H9 (cell line): ENCODE measurements around the gene CORO7. TPM values are rescaled to one million over a fixed set of nuclear protein-coding genes. Genes with fewer than 3 reads are reported as not detected.
A peak's percentile ranks its signal among the peaks of the same experiment; 100 is the strongest.

ENCODE experiments used
- DNase-seq: peaks from one replicate; pipeline ENCODE4 v3.0.0-alpha.2; 2017
- H2AFZ ChIP-seq: one replicate; pipeline ENCODE4 v1.6.1; 2013; ENCODE audit warnings: mild to moderate bottlenecking, low read length, control low read depth, moderate library complexity
- H2AK5ac ChIP-seq: 2 replicates; pipeline ENCODE4 v1.6.1; 2013; ENCODE audit warnings: low read length, control low read depth, mixed read lengths; ENCODE audit not compliant: insufficient read length
- H2BK120ac ChIP-seq: one replicate; pipeline ENCODE4 v1.6.1; 2013; ENCODE audit warnings: low read depth, mild to moderate bottlenecking, low read length, control low read depth, inconsistent platforms; ENCODE audit not compliant: poor library complexity, severe bottlenecking
- H2BK12ac ChIP-seq: 2 replicates; pipeline ENCODE4 v1.6.1; 2013; ENCODE audit warnings: low read length, control low read depth, mixed read lengths, low read depth; ENCODE audit not compliant: insufficient read length
- H2BK15ac ChIP-seq: 2 replicates; pipeline ENCODE4 v1.6.1; 2013; ENCODE audit warnings: low read depth, low read length, control low read depth
- H2BK20ac ChIP-seq: one replicate; pipeline ENCODE4 v1.6.1; 2013; ENCODE audit warnings: low read depth, mild to moderate bottlenecking, low read length, control low read depth, inconsistent platforms; ENCODE audit not compliant: poor library complexity, severe bottlenecking
- H2BK5ac ChIP-seq: 2 replicates; pipeline ENCODE4 v1.6.1; 2013; ENCODE audit warnings: low read length, control low read depth, mixed read lengths; ENCODE audit not compliant: insufficient read length
- H3K14ac ChIP-seq: 2 replicates; pipeline ENCODE4 v1.6.1; 2013; ENCODE audit warnings: low read length, control low read depth; ENCODE audit not compliant: insufficient read depth
- H3K18ac ChIP-seq: 2 replicates; pipeline ENCODE4 v1.6.1; 2013; ENCODE audit warnings: low read depth, mild to moderate bottlenecking, mixed read lengths, low read length, control low read depth; ENCODE audit not compliant: insufficient read length
- H3K23ac ChIP-seq: 2 replicates; pipeline ENCODE4 v1.6.1; 2013; ENCODE audit warnings: low read length, control low read depth, mixed read lengths, low read depth; ENCODE audit not compliant: insufficient read length
- H3K23me2 ChIP-seq: 2 replicates; pipeline ENCODE4 v1.6.1; 2013; ENCODE audit warnings: low read depth, mild to moderate bottlenecking, mixed read lengths, low read length, control low read depth; ENCODE audit not compliant: insufficient read length, poor library complexity, severe bottlenecking
- H3K27ac ChIP-seq: 2 replicates; pipeline ENCODE4 v1.5.1; 2013; ENCODE audit warnings: low read length, control low read depth, mixed read lengths, low read depth; ENCODE audit not compliant: insufficient read length
- H3K27me3 ChIP-seq: 2 replicates; pipeline ENCODE4 v1.6.1; 2013; ENCODE audit warnings: low read length, control low read depth, inconsistent platforms; ENCODE audit not compliant: insufficient read depth
- H3K4ac ChIP-seq: 2 replicates; pipeline ENCODE4 v1.6.1; 2013; ENCODE audit warnings: low read depth, mild to moderate bottlenecking, control low read depth, inconsistent platforms, low read length, moderate library complexity
- H3K4me1 ChIP-seq: 2 replicates; pipeline ENCODE4 v1.6.1; 2013; ENCODE audit warnings: low read length, control low read depth, inconsistent platforms; ENCODE audit not compliant: insufficient read depth
- H3K4me2 ChIP-seq: 2 replicates; pipeline ENCODE4 v1.6.1; 2013; ENCODE audit warnings: low read length, control low read depth, mixed read lengths; ENCODE audit not compliant: insufficient read length, insufficient read depth
- H3K56ac ChIP-seq: 2 replicates; pipeline ENCODE4 v1.6.1; 2013; ENCODE audit warnings: low read depth, mild to moderate bottlenecking, mixed read lengths, low read length, control low read depth; ENCODE audit not compliant: insufficient read length
- H3K79me1 ChIP-seq: 2 replicates; pipeline ENCODE4 v1.6.1; 2013; ENCODE audit warnings: low read depth, mild to moderate bottlenecking, moderate library complexity, low read length, control low read depth, inconsistent platforms; ENCODE audit not compliant: insufficient read depth, poor library complexity, severe bottlenecking
- H3K79me2 ChIP-seq: 2 replicates; pipeline ENCODE4 v1.6.1; 2013; ENCODE audit warnings: low read length, control low read depth, inconsistent platforms; ENCODE audit not compliant: insufficient read depth
- H3K9ac ChIP-seq: 2 replicates; pipeline ENCODE4 v1.6.1; 2013; ENCODE audit warnings: low read length, control low read depth, mixed read lengths; ENCODE audit not compliant: insufficient read length; ENCODE audit errors: extremely low read depth
- H3K9me3 ChIP-seq: one replicate; pipeline ENCODE4 v1.6.1; 2013; ENCODE audit warnings: low read depth, low read length, inconsistent platforms; ENCODE audit not compliant: control insufficient read depth
- H3T11ph ChIP-seq: one replicate; pipeline ENCODE4 v1.6.1; 2013; ENCODE audit warnings: mild to moderate bottlenecking, low read length, control low read depth, inconsistent platforms
- H4K20me1 ChIP-seq: one replicate; pipeline ENCODE4 v1.6.1; 2013; ENCODE audit not compliant: control insufficient read depth, insufficient read length, insufficient read depth
- H4K5ac ChIP-seq: 2 replicates; pipeline ENCODE4 v1.6.1; 2013; ENCODE audit warnings: low read depth, mild to moderate bottlenecking, mixed read lengths, low read length, control low read depth; ENCODE audit not compliant: insufficient read length
- H4K8ac ChIP-seq: replicated peaks from 2 replicates; pipeline ENCODE4 v1.6.1; 2013; ENCODE audit warnings: low read length, control low read depth, mixed read lengths, low read depth; ENCODE audit not compliant: insufficient read length
- H4K91ac ChIP-seq: 2 replicates; pipeline ENCODE4 v1.6.1; 2013; ENCODE audit warnings: low read depth, mild to moderate bottlenecking, moderate library complexity, mixed read lengths, low read length, control low read depth; ENCODE audit not compliant: insufficient read length
- H3K27ac Mint-ChIP-seq, 3 experiments: 2 replicates in 2 of 3; 3 replicates in 1 of 3; pipeline ENCODE4 v1.8.0; 2020 to 2021; ENCODE audit warnings: mixed read lengths in 3 of 3, mild to moderate bottlenecking in 1 of 3, moderate library complexity in 1 of 3
- H3K27me3 Mint-ChIP-seq: 2 replicates; pipeline ENCODE4 v1.8.0; 2021; ENCODE audit warnings: low read depth, mild to moderate bottlenecking, moderate library complexity, mixed read lengths
- H3K36me3 Mint-ChIP-seq, 3 experiments: 2 replicates in 2 of 3; 3 replicates in 1 of 3; pipeline ENCODE4 v1.8.0; 2020 to 2021; ENCODE audit warnings: low read depth in 3 of 3, mixed read lengths in 3 of 3; ENCODE audit not compliant: insufficient read depth in 1 of 3
- H3K4me1 Mint-ChIP-seq, 2 experiments: 2 replicates each; pipeline ENCODE4 v1.8.0; 2020; ENCODE audit warnings: mixed read lengths in 2 of 2
- H3K4me3 Mint-ChIP-seq, 2 experiments: 2 replicates in 1 of 2; 3 replicates in 1 of 2; pipeline ENCODE4 v1.8.0; 2020 to 2021; ENCODE audit warnings: mild to moderate bottlenecking in 2 of 2, mixed read lengths in 2 of 2, moderate library complexity in 1 of 2
- H3K9me3 Mint-ChIP-seq, 2 experiments: 2 replicates in 1 of 2; 3 replicates in 1 of 2; pipeline ENCODE4 v1.8.0; 2020; ENCODE audit warnings: mild to moderate bottlenecking in 2 of 2, mixed read lengths in 2 of 2, moderate library complexity in 1 of 2
- CTCF ChIP-seq: fragments of 200-600 bp; sonication (generic); conservative IDR thresholded peaks from 3 replicates; pipeline ENCODE4 v1.8.0; 2021; ENCODE audit warnings: antibody characterized with exemption, mild to moderate bottlenecking
- WGBS: extraction: QIAGEN DNeasy Blood & Tissue Kit; methylation state at CpG from one replicate; pipeline ENCODE4 v1.1.7; 2013; ENCODE audit warnings: missing lambda C conversion rate, low lambda C conversion rate, mixed read lengths; ENCODE audit not compliant: insufficient read length; ENCODE audit errors: extremely low coverage; 5-methylcytosine and 5-hydroxymethylcytosine counted together
- total RNA-seq: library from RNA; stranded (reverse); gene quantifications from 2 replicates; pipeline ENCODE4 v1.2.1, GENCODE V29; 2021

The CORO7 gene
- total RNA-seq, 1 experiment from 2014 or later, result 38.4 TPM

- Histone ChIP-seq H2BK5ac (no peak overlapping the region), H2BK120ac (no peak overlapping the region), H3T11ph (no peak overlapping the region), H4K91ac (no peak overlapping the region), H3K27ac (no peak overlapping the region), H4K20me1 (no peaks in the 10 kb centered on the region), H3K79me1 (no peaks in the 10 kb centered on the region), H2AK5ac (no peak overlapping the region), H3K79me2 (no peaks in the 10 kb centered on the region; the same call in 1 of the 2 replicates), H3K4me2 (no peak overlapping the region), H2AFZ (no peak overlapping the region), H3K4ac (no peak overlapping the region), H2BK15ac (no peak overlapping the region), H3K14ac (no peak overlapping the region), H4K5ac (no peak overlapping the region), H3K56ac (no peak overlapping the region), H3K23me2 (peaks cover 4% of the 10 kb centered on the region), H3K9ac (no peak overlapping the region), H4K8ac (no peak overlapping the region), H2BK20ac (no peak overlapping the region), H3K27me3 (no peaks in the 10 kb centered on the region), H3K9me3 (no peaks in the 10 kb centered on the region), H3K23ac (no peak overlapping the region), H3K4me1 (no peaks in the 10 kb centered on the region), H3K18ac (no peak overlapping the region), H2BK12ac (no peak overlapping the region)
- peak; percentile 77 for DNase-seq
- H3K27ac Mint-ChIP-seq, result no peak overlapping the region; a peak in 1 of 7 replicates
- no peaks in the 10 kb centered on the region for H3K27me3 Mint-ChIP-seq
- peaks cover 0 to 10% (median 4%) of the 10 kb centered on the region in 3 experiments; a peak in 4 of 7 replicates for H3K36me3 Mint-ChIP-seq
- no CpG with 5 or more reads among the region's 14 CpGs for whole genome bisulfite sequencing
- no peaks in the 10 kb centered on the region for H3K9me3 Mint-ChIP-seq
- no peak overlapping the region for H3K4me3 Mint-ChIP-seq
- H3K4me1 Mint-ChIP-seq, result peaks cover 4 to 8% of the 10 kb centered on the region in 2 experiments
- peak; percentile 98 for TF ChIP-seq CTCF
These were observed 86.0 kb downstream of the CORO7 start for GRCh38 chr16:4330277-4330874.
